HG03469 (cell line): Measurements from ENCODE around the gene EPS8L2.

Experiments used
- ATAC-seq: cut with Tn5 transposase; IDR thresholded peaks from one replicate; pipeline ENCODE4 v1.9.1; 2021; ENCODE audit warnings: mild to moderate bottlenecking, moderate library complexity, moderate number of reproducible peaks; ENCODE audit not compliant: unreplicated experiment

Gene EPS8L2

DNA sequence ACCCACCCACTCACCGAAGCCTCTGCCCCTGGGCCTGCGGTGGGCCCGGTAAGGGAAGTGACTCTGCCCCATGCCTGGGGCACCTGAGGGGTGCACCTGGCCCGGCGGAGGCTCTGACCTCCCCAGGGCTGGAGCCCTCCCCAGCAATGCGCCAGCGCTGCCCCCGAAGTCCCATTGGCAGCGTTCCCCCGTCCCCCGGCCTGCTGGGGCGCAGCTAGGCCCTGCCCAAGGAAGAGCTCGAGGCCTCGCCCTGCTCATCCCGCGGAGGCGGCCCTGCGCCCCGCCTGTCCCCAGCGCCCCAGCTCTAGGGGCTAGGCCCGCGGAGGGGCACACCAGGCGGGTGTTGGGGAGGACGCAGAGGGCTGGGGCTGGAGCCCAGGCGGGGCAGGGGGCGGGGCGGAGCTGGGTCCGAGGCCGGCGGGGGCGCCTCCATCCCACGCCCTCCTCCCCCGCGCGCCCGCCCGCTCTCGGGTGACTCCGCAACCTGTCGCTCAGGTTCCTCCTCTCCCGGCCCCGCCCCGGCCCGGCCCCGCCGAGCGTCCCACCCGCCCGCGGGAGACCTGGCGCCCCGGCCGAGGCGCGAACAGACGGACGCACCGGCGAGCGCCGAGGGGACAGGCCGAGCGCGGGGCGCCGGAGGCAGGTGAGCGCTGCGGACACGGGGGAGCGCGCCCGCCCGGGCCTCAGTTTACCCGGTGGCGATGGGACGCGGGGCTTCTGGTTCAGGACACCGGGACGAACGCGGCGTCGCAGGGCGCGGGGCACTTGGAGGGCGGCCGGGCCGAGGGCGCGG, at the start of gene EPS8L2:
EPS8L2 (plus strand) TSS at position 586 of the 793 bp plus-strand sequence. CDS start 3,177 bp downstream, outside the sequence.
- no peak for ATAC-seq

DNA sequence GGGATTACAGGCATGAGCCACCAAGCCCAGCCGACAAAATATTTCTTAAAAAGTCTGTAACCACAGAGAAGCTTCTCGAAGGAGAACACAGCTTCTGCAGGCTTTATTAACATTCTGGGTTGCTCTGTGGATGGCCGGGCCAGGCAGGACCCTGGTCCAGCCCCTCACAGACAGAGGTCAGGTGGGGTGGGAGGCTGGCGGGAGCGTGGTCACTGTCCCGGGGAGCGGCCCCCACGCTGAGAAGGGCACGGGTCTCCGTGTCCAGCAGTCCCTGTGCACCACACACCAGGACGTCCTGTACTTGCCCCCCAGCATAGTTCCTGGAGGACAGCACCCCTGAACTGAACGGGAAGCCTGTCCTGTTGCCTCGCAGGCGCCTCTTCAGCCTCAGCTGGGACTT, 49.6 kb upstream of the EPS8L2 start:
- no peak for ATAC-seq

DNA sequence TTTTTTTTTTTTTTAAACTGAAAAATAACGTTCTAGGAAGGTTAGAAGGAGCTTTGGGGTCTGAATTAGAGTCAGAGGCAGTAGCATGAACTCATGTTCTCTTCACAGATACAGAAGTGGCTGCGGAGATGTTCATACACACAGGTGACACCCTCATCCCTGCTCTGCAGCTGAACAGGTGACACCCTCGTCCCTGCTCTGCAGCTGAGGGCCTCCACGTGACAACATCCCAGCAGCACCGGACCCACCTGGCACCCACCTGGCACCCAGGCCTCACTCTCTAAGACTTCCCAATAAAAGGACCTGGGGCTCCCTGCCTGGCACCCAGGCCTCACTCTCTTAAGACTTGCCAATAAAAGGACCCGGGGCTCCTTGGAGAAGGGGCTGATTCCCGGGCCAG, 49.2 kb upstream of the EPS8L2 start:
- no peak for ATAC-seq

DNA sequence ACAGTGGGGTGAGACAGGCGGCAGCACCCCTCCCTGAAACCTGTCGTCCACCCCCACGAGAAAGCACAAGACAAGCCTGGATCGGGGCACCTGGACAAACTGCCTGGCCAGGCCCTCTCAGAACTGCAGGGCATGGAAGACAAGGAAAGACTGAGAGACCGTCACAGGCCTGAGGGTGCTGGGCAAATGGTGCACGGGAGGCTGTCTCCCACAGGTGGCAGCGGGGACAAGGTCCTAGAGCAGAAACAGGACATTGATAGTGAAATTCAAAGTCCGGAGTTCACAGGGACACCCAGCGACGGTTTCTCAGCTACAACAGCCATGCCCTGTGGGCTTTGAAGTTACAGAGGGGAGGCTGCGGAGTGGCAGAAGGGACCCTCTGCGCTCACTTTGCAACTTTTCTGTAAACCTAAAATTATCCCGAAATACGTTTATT, 48.3 kb upstream of the EPS8L2 start:
- ATAC-seq: no peak

DNA sequence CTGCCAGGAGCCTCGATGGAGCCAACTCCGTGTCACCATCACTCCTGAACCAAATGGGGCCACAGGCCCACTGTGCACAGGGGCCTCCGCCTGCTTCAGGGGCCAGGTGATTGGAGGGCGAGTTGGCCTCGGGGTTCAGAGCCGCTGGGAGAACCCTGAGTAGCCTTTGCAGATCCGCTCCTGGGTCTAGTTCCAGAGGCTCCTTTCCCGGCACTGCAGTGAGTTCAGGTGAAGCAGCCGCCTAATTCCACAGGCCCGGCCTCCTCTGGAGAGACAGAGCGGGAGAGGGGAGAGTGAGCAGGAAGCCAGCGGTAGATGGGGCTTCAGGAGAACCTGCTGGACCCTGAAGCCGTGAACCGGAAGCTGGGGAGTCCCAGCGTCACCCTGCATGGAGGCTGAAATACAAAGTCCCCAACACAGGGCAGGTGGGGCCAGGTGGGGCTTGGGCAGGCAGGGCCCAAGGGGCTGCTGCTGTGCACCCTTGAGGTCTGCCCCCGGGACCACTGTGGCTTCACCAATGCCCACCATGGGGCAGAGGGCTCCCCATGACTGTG, 46.4 kb upstream of the EPS8L2 start:
- ATAC-seq: no peak

DNA sequence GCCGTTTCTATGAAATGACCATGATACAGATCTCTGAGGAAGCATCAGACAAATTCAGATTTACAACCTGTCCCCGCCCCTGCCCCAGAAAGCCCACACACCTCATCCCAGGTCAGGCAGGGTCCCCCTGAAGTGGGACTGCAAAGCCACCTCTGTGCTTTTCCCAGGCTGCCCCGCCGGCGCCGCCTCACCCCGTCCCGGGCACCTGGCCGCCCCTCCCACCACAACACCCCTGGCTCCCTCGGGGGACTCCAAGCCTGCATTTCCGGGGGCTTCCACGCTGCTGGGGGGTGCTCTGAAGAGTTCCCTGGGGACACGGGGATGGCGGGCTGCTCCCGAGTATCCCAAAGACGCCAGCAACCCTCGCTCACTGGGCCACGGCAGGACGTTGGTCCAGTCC, 45.8 kb upstream of the EPS8L2 start:
- ATAC-seq: no peak

DNA sequence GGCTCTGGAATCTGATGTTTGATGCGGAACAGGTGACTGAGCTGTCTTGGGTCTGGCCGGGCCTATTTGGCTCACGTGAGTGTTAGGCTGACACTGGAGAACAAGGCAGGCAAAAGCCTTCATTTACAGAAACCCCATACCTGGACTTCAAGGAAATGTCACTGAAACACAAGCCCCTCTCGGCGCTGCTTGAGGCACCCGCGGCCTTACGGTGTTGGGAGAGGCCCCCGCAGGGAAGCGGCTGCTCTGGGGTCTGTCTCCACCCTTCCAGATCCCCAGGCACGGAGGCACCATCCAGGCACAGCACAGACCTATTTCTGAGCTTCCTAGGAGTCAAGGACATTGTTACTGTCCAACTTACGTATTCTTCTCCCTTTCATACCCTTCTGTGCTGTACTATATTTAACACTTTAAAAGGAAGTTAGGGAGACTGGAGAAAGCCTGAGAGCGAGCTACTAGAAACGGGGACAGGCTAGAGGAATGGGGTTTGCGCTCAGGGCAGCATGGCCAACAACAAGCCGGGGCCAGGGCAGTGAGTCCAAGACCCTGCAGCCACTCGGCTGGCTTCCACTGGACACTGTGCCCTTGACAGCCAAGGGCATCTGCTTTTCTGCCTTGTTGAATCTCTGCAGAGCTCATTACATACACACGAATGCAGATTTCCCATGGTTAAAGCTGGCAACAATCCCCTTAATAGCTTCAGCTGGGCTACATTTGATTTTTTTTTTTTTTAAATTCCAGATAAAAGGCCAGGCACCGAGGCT, 45.2 kb upstream of the EPS8L2 start:
- ATAC-seq: no peak

DNA sequence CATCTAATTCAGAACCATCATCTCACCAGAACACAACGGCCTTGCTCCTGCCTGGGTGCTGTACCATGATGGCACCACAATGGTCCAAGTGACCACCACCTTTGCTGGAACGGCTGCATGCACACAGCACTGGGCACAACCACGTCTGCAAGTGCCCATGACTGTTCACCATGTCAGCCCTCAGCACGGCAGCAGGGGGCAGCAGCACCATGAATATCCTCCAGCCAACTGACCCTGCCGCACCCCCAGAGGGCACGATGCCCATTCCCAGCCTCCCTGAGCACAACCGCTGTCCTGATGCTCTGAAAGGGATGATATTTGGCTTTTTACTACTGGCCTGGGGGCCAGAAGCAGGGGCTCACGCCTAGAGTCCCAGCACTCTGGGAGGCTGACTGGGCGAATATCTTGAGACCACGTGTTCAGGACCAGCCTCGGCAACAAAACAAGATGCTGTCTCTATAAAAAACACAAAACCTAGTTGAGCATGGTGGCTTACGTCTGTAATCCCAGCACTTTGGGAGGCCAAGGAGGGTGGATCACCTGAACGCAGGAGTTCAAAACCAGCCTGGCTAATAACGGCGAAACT, 43.2 kb upstream of the EPS8L2 start:
- ATAC-seq: no peak

DNA sequence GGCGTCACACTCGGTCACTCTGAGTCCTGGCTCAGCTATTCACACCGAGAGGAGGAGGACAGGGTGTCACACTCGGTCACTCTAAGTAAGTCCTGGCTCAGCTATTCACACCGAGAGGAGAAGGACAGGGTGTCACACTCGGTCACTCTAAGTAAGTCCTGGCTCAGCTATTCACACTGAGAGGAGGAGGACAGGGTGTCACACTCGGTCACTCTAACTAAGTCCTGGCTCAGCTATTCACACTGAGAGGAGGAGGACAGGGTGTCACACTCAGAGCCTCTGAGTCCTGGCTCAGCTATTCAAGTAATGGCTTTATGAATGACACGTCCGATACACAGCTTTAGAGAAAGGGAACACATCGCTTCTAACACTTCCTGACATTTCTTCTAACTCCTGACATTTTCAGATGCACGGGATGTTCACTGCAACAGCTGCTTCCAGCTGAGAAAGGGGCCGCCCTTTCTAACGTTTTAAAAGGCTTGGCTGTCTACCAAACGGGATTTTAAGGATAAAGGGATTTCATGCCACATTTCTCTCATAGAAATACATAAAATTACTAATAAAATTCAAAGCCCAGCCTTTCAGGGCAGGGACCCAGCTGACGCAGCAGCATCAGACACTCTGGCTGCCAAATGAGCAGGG, 40.8 kb upstream of the EPS8L2 start:
- no peak for ATAC-seq

DNA sequence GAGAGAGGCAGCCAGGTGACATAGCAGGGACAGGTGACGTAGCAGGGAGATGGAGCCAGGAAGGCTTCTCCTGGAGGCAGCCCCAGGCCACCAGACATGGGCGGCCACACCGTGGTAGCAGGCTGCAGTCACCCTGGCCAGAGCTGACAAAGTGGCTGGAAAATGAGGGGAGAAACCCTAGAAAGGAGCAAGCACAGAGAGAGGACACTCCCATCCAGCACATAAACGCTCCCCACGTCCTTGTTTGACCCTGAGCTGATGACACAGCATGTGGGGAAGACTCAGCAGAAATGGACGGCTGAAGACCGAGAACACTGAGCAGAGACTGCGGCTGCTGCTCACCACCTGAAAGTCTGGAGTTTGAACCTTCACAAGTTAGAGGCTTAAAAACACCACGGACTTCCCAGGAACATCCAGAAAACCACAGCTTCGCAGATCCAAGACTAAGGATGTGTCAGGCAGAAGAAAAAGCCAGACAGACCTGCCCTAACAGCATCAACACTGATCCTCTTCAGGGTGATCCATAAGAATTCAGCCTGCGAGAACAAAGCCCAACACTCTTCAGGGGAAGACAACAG, 40.2 kb upstream of the EPS8L2 start:
- ATAC-seq: no peak

DNA sequence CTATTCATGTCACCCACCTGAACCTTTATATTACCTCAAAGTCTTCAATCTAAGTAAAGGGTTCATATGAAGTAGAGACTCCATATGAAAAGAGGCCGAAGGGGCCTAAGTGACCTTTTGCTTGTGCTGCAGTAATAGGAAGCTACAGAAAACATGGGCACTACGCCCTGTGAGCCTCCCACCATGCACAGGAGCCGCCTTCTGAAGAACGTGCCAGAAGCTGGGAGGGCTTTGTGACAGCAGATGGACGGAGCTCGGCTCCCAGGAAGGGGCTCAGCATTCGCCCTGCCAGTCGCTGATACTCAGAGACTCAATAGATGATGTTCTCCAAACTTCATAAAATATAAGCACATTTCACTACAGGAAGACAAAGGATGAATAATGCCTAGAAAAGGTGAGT, 32.2 kb upstream of the EPS8L2 start:
- no peak for ATAC-seq

DNA sequence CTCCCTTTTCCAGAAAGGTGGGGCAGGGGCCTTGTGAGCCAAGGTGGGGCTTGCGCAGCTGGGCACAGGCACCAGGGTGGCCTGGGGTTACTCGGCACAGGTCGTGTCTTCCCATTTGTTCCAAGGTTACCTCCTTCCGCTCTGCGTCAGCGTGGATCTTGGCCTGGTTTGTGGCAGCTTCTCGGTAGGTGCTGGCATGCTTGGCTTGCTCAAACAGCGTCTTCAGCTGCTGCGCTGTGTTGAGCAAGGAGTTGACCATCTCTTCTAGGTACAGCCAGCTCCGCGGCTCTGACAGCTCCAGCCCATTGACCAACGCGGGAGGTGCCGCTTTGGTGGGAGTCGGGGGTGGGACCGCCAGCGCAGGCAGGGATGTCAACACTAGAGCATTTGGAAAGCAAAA, 31.6 kb upstream of the EPS8L2 start:
- no peak for ATAC-seq

DNA sequence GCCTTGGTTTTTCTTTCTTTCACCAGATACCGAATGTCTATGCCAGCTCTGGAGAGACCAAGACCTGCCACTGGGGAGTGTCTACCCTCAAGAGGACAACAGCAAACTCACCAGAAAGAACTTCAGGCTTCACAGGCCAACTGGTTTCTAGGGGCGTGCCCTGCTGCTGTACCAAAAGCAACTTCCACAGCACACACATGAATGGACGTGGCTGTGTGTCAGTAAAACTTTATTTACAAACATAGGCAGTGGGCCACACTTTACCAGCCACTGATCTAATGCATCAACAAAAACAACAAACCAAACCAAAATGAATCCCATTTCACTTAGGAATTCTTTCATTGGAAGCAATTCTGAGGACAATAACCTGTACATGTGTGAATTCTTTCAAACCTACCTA, 27.7 kb upstream of the EPS8L2 start:
- no peak for ATAC-seq

DNA sequence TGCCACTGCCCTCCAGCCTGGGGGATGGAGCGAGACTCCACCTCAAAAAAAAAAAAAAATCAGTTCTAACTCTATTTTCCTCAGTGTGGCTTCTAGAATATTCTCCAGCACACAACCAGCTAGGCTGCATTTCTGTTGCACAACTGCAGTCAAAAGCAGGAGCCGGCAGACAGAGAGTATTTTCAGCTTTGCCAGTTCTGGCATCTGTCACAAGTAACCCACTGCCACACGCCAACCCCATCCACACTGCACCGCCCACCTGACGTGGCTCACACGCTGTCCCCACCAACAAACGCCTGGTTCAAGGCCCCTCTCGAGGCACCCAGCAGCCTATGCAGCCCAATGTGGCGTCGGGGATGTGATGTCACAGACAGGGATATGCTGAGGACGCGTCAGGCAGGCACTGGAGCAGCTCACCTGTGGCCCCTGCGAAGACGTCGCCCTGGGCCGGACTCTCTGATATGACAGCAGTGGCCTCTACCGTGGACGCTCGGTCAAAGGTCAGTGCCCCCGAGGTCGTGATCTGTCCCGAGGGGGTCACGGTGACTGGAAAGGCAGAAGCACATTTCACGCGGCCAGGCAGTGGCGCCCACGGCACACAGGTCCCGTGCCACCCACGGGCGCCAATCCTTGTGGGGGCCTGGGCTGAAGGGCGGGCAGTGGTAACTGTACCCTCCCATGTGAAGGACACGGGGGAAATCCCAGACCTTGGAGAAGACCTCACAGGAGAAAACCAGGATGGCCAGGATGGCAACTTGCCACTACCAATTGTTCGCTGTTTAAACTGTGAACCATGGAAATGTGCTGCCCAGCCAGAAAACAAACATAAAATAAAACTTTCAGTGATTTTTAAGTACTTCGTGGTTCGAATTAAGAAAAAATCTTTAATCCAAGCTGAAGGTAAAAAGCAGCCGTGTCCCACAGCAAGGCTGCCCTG, 26.5 kb upstream of the EPS8L2 start:
- ATAC-seq: no peak

DNA sequence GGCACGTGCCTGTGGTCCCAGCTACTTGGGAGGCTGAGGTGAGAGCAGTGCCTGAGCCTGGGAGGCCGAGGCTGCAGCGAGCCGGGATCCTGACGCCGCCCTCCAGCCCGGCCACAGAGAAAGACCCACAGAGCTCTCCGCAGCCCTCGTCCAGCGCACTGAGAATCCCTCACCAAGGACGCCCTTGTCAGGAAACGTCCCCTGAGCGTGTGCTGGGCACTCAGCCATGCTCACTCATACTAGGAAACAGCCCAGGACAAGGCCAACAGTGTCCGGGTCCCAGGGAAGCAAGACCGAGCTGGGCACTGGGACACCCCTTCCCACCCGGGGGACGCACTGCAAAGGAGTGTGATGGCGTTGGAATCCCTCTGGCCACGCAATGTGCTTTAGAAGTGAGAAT, 25.6 kb upstream of the EPS8L2 start:
- no peak for ATAC-seq

DNA sequence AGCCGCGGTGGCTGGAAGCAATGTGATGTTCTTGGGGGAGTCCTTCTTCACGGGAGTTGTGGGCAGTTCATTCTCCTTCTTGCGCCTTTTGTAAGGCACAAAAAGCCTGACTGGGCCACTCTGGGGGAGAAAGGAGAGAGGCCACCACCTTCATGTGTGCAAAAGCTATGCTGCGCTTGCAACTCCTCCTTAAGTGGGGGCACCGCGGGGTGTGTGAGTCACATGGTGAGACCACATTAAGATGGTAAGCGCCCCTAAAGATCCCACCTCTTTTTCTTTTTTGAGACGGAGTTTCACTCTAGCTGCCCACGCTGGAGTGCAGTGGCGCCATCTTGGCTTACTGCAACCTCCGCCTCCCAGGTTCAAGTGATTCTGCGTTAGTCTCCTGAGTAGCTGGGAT, 25.1 kb upstream of the EPS8L2 start:
- no peak for ATAC-seq

DNA sequence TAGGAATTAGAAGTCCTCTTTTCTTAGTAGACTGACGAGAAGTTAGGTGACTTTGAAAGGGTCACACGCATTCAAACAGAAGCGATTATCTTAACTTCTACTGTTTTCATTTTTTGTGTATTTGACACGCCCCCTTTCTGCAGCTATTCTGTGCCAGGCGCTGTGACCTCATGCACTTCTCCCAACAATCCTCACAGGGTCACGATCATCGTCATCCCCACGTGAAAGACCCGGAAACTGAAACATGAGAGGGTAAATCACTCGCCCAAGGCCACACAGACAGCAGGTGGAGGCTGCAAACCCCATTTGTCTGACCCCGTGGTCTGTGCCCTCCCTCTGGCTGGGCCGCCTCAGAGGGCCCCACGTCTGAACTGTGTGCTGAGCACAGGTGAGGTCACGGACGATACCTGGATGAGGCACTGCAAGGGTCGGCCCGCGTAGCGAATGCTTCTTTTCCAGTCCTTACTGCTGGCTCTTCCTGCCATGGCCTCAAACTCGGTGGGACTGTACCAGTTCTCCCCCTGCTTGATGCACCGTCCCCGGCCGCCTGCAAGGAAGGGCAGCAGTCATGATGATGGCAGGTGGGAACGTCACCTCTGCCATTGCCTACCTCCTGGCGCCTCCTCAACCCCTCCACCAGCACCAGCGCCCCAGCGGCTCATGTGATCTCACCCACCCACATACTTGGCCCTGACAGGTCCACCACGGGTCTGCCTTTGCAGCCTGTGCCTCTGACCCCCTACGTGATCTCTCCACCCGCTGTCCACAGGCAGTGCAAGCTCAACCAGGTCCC, 19.4 kb upstream of the EPS8L2 start:
- no peak for ATAC-seq

DNA sequence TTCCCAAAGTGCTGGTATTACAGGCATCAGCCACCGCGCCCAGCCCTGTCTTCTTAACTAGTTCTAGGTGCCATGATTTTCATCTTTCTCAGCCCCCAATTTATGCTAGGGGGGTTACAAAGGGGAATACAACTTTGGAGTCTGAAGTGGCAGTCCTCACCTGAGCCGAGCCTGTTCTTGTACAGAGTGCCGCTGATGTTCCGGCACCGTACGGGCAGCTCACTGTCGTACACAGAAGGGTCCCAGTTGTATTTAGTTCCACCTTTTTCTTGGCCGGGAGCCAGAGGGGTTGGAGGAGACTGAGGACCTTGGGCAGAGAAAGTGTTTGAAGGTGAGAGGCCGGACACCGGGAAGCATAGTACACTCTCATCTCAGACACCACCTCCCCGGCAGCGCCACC, 18.3 kb upstream of the EPS8L2 start:
- no peak for ATAC-seq

DNA sequence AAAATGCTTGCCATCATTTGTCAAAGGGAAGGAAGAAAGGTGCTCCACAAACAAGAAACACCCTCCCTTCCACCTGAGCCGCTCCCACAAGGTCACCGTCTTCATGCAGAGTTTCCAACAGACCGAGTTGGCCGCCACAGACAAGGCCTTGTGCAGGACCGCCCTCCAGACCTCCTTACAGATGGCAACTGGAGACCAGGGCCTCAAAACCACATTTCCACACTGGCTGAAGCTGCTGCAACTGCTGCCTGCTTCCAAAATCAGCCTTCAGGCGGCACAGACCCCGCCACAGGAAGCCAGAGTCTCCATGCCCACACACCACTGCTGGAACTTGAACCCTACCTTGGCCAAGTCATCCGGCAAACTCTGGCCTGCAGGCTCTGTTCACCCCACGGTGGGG, 17.4 kb upstream of the EPS8L2 start:
- no peak for ATAC-seq
